Glutamatergic neuron (in vitro differentiated cells): ENCODE measurements around the gene PKP3. TPM values are rescaled to one million over a fixed set of nuclear protein-coding genes. Genes with fewer than 3 reads are reported as not detected.

Experiments used
- DNase-seq: peaks from one replicate; pipeline ENCODE4 v3.0.0; 2022
- H3K27ac Mint-ChIP-seq: one replicate; pipeline ENCODE4 v1.8.0; 2020; ENCODE audit warnings: mild to moderate bottlenecking, mixed read lengths, inconsistent platforms; ENCODE audit not compliant: unreplicated experiment
- H3K27me3 Mint-ChIP-seq: one replicate; pipeline ENCODE4 v1.8.0; 2020; ENCODE audit warnings: mild to moderate bottlenecking, moderate library complexity, mixed read lengths, inconsistent platforms; ENCODE audit not compliant: unreplicated experiment
- H3K36me3 Mint-ChIP-seq: one replicate; pipeline ENCODE4 v1.8.0; 2020; ENCODE audit warnings: mild to moderate bottlenecking, mixed read lengths, inconsistent platforms; ENCODE audit not compliant: unreplicated experiment
- H3K4me1 Mint-ChIP-seq: one replicate; pipeline ENCODE4 v1.8.0; 2020; ENCODE audit warnings: mild to moderate bottlenecking, low read depth, mixed read lengths, inconsistent platforms; ENCODE audit not compliant: unreplicated experiment
- H3K4me3 Mint-ChIP-seq: one replicate; pipeline ENCODE4 v1.8.0; 2020; ENCODE audit warnings: mild to moderate bottlenecking, mixed read lengths, inconsistent platforms; ENCODE audit not compliant: unreplicated experiment
- H3K9me3 Mint-ChIP-seq: one replicate; pipeline ENCODE4 v1.8.0; 2020; ENCODE audit warnings: mild to moderate bottlenecking, moderate library complexity, mixed read lengths, inconsistent platforms; ENCODE audit not compliant: unreplicated experiment
- total RNA-seq: library from RNA; stranded (reverse); fragmentation: NEBNext Ultra II Directional; extraction: Animal tissue kit (Norgen Biotek cat#: 25700); gene quantifications from one replicate; pipeline ENCODE4 v1.2.1, GENCODE V29; 2021; ENCODE audit not compliant: unreplicated experiment
- TF ChIP-seq, protein P1 (sequence below): fragments of 200-600 bp; sonication (generic); IDR thresholded peaks from one replicate; pipeline ENCODE4 v1.5.0; 2021; ENCODE audit not compliant: partially characterized antibody, unreplicated experiment

PKP3 gene
- total RNA-seq, 1 donor from 2014 or later: not detected

DNA sequence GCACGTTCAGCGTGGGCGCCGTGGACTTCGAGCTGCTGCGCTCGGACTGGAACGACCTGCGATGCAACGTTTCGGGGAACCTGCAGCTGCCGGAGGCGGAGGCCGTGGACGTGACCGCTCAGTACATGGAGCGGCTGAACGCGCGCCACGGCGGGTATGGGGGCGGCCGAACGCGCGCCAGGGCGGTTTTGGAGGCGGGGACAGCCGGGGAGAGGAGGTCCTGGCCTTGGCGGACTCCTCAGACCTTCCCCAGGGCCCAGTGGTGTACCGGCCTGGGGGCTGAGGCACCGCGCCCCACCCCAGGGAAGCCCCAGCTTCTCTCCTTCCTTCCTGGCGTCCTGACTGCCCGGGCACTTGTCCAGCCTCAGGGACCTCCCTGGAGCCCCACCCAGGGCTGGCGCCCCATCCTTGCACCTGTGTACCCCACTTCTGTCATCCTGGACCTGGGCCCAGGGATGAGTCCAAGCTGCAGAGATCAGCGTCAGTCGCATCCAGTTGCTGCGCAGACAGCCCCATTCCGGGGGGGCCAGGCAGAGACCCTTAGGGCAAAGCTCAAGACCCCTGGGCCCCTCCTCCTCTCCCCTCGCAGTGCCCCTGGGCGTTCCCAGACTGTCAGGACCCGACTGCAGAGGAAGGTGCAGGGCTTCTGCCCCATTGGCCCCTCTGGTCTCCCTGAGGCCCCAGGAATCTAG, 16.7 kb upstream of the PKP3 start:
- H3K4me3 Mint-ChIP-seq: no peak overlapping the region
- H3K27me3 Mint-ChIP-seq: peaks cover 20% of the 10 kb centered on the region
- H3K4me1 Mint-ChIP-seq: no peaks in the 10 kb centered on the region
- DNase-seq: peak; percentile 16
- H3K9me3 Mint-ChIP-seq: peaks cover 19% of the 10 kb centered on the region
- no peak overlapping the region for H3K27ac Mint-ChIP-seq
- TF ChIP-seq, protein P1, sequence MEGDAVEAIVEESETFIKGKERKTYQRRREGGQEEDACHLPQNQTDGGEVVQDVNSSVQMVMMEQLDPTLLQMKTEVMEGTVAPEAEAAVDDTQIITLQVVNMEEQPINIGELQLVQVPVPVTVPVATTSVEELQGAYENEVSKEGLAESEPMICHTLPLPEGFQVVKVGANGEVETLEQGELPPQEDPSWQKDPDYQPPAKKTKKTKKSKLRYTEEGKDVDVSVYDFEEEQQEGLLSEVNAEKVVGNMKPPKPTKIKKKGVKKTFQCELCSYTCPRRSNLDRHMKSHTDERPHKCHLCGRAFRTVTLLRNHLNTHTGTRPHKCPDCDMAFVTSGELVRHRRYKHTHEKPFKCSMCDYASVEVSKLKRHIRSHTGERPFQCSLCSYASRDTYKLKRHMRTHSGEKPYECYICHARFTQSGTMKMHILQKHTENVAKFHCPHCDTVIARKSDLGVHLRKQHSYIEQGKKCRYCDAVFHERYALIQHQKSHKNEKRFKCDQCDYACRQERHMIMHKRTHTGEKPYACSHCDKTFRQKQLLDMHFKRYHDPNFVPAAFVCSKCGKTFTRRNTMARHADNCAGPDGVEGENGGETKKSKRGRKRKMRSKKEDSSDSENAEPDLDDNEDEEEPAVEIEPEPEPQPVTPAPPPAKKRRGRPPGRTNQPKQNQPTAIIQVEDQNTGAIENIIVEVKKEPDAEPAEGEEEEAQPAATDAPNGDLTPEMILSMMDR: no peak
- peaks cover 13% of the 10 kb centered on the region for H3K36me3 Mint-ChIP-seq

DNA sequence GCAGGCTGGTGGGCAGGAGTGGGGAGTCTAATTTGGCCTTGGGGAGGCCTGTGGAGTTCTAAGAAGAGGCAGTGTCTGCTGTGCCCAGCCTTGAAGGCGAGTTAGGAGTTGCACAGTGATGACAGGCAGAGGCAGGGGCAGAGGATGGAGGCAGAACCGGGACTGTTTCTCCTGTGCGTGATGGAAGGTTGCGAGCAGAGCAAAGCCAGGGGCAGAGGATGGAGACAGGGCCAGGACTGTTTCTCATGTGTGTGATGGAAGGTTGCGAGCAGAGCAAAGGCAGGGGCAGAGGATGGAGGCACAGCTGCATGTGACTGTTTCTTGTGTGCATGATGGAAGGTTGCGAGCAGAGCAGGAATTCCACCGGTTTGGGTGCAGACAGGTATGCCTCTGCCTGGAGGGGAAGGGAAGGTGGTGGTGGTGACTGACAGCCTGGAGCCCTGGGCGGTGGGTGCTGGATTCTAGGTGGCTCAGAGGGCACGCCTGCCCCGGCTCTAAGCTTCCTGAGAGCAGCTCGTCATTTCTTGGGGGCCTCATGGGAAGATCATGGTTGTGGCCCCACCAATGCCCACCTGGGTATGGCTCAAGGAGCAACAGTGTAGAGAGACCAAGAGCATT, 16.0 kb upstream of the PKP3 start:
- H3K27me3 Mint-ChIP-seq: peaks cover 19% of the 10 kb centered on the region
- no peak for DNase-seq
- H3K27ac Mint-ChIP-seq: no peak overlapping the region
- H3K36me3 Mint-ChIP-seq: peaks cover 13% of the 10 kb centered on the region
- H3K9me3 Mint-ChIP-seq: peaks cover 17% of the 10 kb centered on the region
- no peaks in the 10 kb centered on the region for H3K4me1 Mint-ChIP-seq
- no peak overlapping the region for H3K4me3 Mint-ChIP-seq
- TF ChIP-seq, protein P1: no peak

DNA sequence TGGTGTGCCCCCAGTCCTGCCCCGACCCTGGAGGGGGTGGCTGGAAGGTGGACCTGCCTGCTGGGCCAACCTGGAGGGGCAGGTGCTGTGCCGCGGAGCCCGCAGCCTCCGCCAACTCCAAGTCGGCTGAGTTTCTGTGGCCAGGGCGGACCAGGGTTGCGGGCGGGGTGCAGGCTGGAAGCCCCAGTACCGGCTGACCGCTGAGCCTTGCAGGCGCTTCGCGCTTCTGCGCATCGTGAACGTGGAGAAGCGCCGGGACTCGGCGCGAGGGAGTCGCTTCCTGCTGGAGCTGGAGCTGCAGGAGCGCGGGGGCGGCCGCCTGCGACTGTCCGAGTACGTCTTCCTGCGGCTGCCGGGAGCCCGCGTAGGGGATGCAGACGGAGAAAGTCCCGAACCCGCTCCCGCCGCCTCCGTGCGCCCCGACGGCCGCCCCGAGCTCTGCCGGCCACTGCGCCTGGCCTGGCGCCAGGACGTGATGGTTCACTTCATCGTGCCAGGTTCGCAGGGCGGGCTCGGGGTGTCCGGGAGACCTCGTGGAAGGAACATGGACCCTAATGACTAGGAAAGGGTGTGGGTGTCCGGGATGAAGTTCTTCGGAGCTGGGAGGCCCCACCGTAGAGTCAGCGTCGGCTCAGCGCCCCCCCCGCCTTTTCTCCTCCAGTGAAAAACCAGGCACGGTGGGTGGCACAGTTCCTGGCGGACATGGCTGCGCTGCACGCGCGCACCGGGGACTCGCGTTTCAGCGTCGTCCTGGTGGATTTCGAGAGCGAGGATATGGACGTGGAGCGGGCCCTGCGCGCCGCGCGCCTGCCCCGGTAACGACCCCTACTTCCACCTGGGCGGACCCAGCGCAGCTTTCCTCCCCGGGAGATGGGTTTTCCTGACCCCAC, 14.6 kb upstream of the PKP3 start:
- peaks cover 5% of the 10 kb centered on the region for H3K4me1 Mint-ChIP-seq
- H3K36me3 Mint-ChIP-seq: peaks cover 21% of the 10 kb centered on the region
- peaks cover 20% of the 10 kb centered on the region for H3K27me3 Mint-ChIP-seq
- H3K4me3 Mint-ChIP-seq: no peak overlapping the region
- DNase-seq: no peak
- peaks cover 25% of the 10 kb centered on the region for H3K9me3 Mint-ChIP-seq
- TF ChIP-seq, protein P1: no peak
- no peak overlapping the region for H3K27ac Mint-ChIP-seq

GRCh38 chr11:380095-380480, 13.9 kb upstream of the PKP3 start:
- TF ChIP-seq, protein P1: no peak
- Mint-ChIP-seq H3K27ac (no peak overlapping the region), H3K36me3 (peaks cover 21% of the 10 kb centered on the region), H3K4me3 (no peak overlapping the region), H3K9me3 (peaks cover 25% of the 10 kb centered on the region), H3K27me3 (peaks cover 20% of the 10 kb centered on the region), H3K4me1 (peaks cover 5% of the 10 kb centered on the region)
- no peak for DNase-seq

DNA sequence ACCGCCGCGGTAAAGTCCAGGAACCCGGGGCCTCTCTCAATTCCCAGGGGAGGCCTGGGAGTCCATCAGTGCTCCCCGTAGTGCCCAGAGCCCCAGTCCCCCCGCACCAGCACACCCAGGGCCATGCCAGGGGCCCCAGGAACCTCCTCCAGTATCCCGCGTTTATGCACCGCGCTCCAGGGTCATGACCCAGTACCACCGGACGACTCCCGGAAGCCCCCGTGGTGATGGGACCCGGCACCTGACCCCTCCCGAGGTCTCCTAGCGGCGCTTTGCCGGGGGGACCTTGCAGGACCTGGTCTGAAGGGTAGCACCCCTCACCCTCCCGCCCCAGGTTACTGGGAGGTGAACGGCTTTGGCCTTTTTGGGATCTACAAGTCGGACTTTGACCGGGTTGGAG, 13.5 kb upstream of the PKP3 start:
- H3K4me1 Mint-ChIP-seq: peaks cover 5% of the 10 kb centered on the region

More for the DNA sequence above, 13.5 kb upstream of the PKP3 start:
- Mint-ChIP-seq H3K4me3 (no peak overlapping the region), H3K9me3 (peaks cover 25% of the 10 kb centered on the region), H3K27ac (no peak overlapping the region), H3K36me3 (peaks cover 21% of the 10 kb centered on the region), H3K27me3 (peaks cover 20% of the 10 kb centered on the region)
- TF ChIP-seq, protein P1: no peak
- no peak for DNase-seq
